ENCODE data around the gene CSTPP1. TPM values are rescaled to one million over a fixed set of nuclear protein-coding genes. Genes with fewer than 3 reads are reported as not detected.

CSTPP1 gene
- polyA plus RNA-seq, 1 donor from 2014 or later, result 46.4 TPM

DNA sequence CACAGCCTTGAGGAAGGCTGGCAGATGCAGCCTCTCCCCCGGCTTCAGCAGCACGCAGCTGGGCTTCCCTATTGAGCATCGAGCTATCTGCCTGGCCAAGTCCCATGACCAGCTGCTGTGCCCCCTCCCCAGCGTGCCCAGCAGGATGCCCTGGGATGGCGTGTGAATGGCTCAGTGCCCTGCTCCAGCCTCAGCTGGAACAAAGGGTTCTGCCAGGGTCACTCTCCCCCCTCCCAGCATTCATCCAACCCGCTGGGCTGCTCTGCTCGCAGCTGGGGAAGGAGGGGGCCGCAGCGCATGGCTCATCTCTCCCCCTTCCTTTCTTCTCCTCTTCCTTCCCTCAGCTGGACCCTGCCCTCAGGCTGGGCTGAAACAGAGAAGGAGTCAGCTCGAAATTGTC lies 32.7 kb upstream of the CSTPP1 start:
- H3K9me2 ChIP-seq (ENCODE audit: insufficient read depth, low read length), result no peaks in the 10 kb centered on the region
- H3K4me3 ChIP-seq (ENCODE audit: low read length), result no peak overlapping the region
- H3K79me2 ChIP-seq (replicated peaks; ENCODE audit: insufficient read depth, low read length), result no peaks in the 10 kb centered on the region
- no peaks in the 10 kb centered on the region for H3K9me3 ChIP-seq (ENCODE audit: low read length)
- no peaks in the 10 kb centered on the region for H3K36me3 ChIP-seq (ENCODE audit: insufficient read depth, low read length)
- H3K27me3 ChIP-seq (ENCODE audit: insufficient read depth, low read depth, low read length), result no peaks in the 10 kb centered on the region
- H2AFZ ChIP-seq (ENCODE audit: low read depth, low read length), result no peak overlapping the region
- H3K4me2 ChIP-seq (ENCODE audit: low read length), result no peak overlapping the region
- H3K27ac ChIP-seq (ENCODE audit: low read length), result no peak overlapping the region
- no peaks in the 10 kb centered on the region for H3F3A ChIP-seq (ENCODE audit: insufficient read depth, low read length, poor library complexity, severe bottlenecking)
- no peak overlapping the region for H3K9ac ChIP-seq (ENCODE audit: low read length)
- TF ChIP-seq CTCF (IDR thresholded peaks at IDR 0.05; ENCODE audit: poor library complexity, severe bottlenecking) (no peak), EP300 (conservative IDR thresholded peaks at IDR 0.05; ENCODE audit: poor library complexity, severe bottlenecking) (no peak), EZH2 (IDR thresholded peaks at IDR 0.05; ENCODE audit: borderline replicate concordance, insufficient read depth, low read length, poor library complexity, severe bottlenecking) (no peak), MXI1 (conservative IDR thresholded peaks at IDR 0.05; ENCODE audit: poor library complexity, severe bottlenecking) (no peak), RAD21 (conservative IDR thresholded peaks at IDR 0.05) (no peak), REST (IDR thresholded peaks at IDR 0.05; ENCODE audit: borderline replicate concordance) (no peak), POLR2AphosphoS5 (IDR thresholded peaks at IDR 0.05) (no peak), TAF1 (IDR thresholded peaks at IDR 0.05; ENCODE audit: low read depth) (no peak), SMC3 (conservative IDR thresholded peaks at IDR 0.05; ENCODE audit: poor library complexity) (no peak)
- no peaks in the 10 kb centered on the region for H4K20me1 ChIP-seq (ENCODE audit: insufficient read depth)

DNA sequence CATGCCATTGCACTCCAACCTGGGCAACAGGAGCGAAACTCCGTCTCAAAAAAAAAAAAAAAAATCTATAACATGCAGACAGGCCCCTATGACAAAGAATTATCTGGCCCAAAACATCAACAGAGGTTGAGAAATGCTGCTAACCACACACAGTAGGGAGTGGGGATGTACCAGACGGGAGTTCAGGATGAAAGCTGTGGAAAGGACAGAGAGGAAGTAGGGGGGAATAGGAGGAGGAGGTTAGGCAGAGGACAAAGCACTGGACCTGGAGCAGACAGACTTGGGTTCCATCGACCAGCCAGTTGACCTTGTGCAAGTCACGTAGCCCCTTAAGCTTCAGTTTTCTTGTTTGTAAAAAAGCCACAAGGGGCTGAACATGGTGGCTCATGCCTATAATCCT lies 30.8 kb upstream of the CSTPP1 start:
- Histone ChIP-seq H3K27ac (ENCODE audit: low read length) (no peak overlapping the region), H2AFZ (ENCODE audit: low read depth, low read length) (no peak overlapping the region), H3K9me2 (ENCODE audit: insufficient read depth, low read length) (no peaks in the 10 kb centered on the region), H3K79me2 (replicated peaks; ENCODE audit: insufficient read depth, low read length) (no peaks in the 10 kb centered on the region), H3K9me3 (ENCODE audit: low read length) (no peaks in the 10 kb centered on the region), H3K4me2 (ENCODE audit: low read length) (no peak overlapping the region), H4K20me1 (ENCODE audit: insufficient read depth) (no peaks in the 10 kb centered on the region), H3K9ac (ENCODE audit: low read length) (no peak overlapping the region), H3K36me3 (ENCODE audit: insufficient read depth, low read length) (no peaks in the 10 kb centered on the region), H3F3A (ENCODE audit: insufficient read depth, low read length, poor library complexity, severe bottlenecking) (no peaks in the 10 kb centered on the region), H3K27me3 (ENCODE audit: insufficient read depth, low read depth, low read length) (no peaks in the 10 kb centered on the region), H3K4me3 (ENCODE audit: low read length) (no peak overlapping the region)
- TF ChIP-seq TAF1 (IDR thresholded peaks at IDR 0.05; ENCODE audit: low read depth), result no peak
- no peak for TF ChIP-seq SMC3 (conservative IDR thresholded peaks at IDR 0.05; ENCODE audit: poor library complexity)
- TF ChIP-seq CTCF (IDR thresholded peaks at IDR 0.05; ENCODE audit: poor library complexity, severe bottlenecking), result no peak
- no peak for TF ChIP-seq EP300 (conservative IDR thresholded peaks at IDR 0.05; ENCODE audit: poor library complexity, severe bottlenecking)
- TF ChIP-seq EZH2 (IDR thresholded peaks at IDR 0.05; ENCODE audit: borderline replicate concordance, insufficient read depth, low read length, poor library complexity, severe bottlenecking), result no peak
- TF ChIP-seq RAD21 (conservative IDR thresholded peaks at IDR 0.05), result no peak
- no peak for TF ChIP-seq REST (IDR thresholded peaks at IDR 0.05; ENCODE audit: borderline replicate concordance)
- no peak for TF ChIP-seq POLR2AphosphoS5 (IDR thresholded peaks at IDR 0.05)
- no peak for TF ChIP-seq MXI1 (conservative IDR thresholded peaks at IDR 0.05; ENCODE audit: poor library complexity, severe bottlenecking)
